WTC11 (cell line): Measurements from ENCODE around the gene OBSCN.

Experiments used
- CTCF ChIP-seq: fragments of 200-600 bp; IDR thresholded peaks from 2 replicates; pipeline ENCODE4 v1.8.0; 2022; ENCODE audit warnings: antibody characterized with exemption
- E2F1 ChIP-seq: sonication (generic); formaldehyde crosslinking; IDR thresholded peaks from 2 replicates; pipeline ENCODE4 v1.8.0; 2022; ENCODE audit warnings: mild to moderate bottlenecking, missing genetic modification reagents
- FOXJ3 ChIP-seq: sonication (generic); formaldehyde crosslinking; IDR thresholded peaks from 2 replicates; pipeline ENCODE4 v1.9.0; 2021; ENCODE audit warnings: missing genetic modification reagents, mild to moderate bottlenecking, borderline replicate concordance
- FOXP1 ChIP-seq: sonication (generic); formaldehyde crosslinking; IDR thresholded peaks from 2 replicates; pipeline ENCODE4 v1.8.0; 2022; ENCODE audit warnings: missing genetic modification reagents, mild to moderate bottlenecking, moderate library complexity, borderline replicate concordance
- MXD4 ChIP-seq: fragments of 250-450 bp; sonication (Bioruptor Pico); IDR thresholded peaks from 2 replicates; pipeline ENCODE4 v1.8.0; 2021; ENCODE audit warnings: mild to moderate bottlenecking, moderate library complexity, borderline replicate concordance
- NR2C2 ChIP-seq: sonication (generic); formaldehyde crosslinking; IDR thresholded peaks from 2 replicates; pipeline ENCODE4 v1.8.0; 2022; ENCODE audit warnings: mild to moderate bottlenecking, missing genetic modification reagents
- PRDM15 ChIP-seq: sonication (generic); formaldehyde crosslinking; IDR thresholded peaks from 2 replicates; pipeline ENCODE4 v1.8.0; 2022; ENCODE audit warnings: missing genetic modification reagents
- TCF7 ChIP-seq: sonication (generic); formaldehyde crosslinking; IDR thresholded peaks from 2 replicates; pipeline ENCODE4 v1.8.0; 2022; ENCODE audit warnings: mild to moderate bottlenecking, low read depth, missing genetic modification reagents, moderate library complexity
- USF2 ChIP-seq: sonication (generic); formaldehyde crosslinking; IDR thresholded peaks from 2 replicates; pipeline ENCODE4 v1.8.1; 2023; ENCODE audit warnings: mild to moderate bottlenecking, missing genetic modification reagents, moderate library complexity
- ZBTB43 ChIP-seq: sonication (generic); formaldehyde crosslinking; IDR thresholded peaks from 2 replicates; pipeline ENCODE4 v1.8.1; 2023; ENCODE audit warnings: mild to moderate bottlenecking, missing genetic modification reagents
- ZMAT4 ChIP-seq: fragments of 250-450 bp; sonication (Bioruptor Pico); IDR thresholded peaks from 2 replicates; pipeline ENCODE4 v1.9.0; 2021; ENCODE audit warnings: mild to moderate bottlenecking
- ZNF121 ChIP-seq: sonication (generic); formaldehyde crosslinking; IDR thresholded peaks from 2 replicates; pipeline ENCODE4 v1.8.0; 2023; ENCODE audit warnings: missing genetic modification reagents

- no peak for TF ChIP-seq USF2
- TF ChIP-seq ZNF121 = no peak
- TF ChIP-seq FOXJ3 (CRISPR knock-in tag) = no peak
- no peak for TF ChIP-seq ZBTB43 (CRISPR knock-in tag)
- TF ChIP-seq CTCF = no peak
- no peak for TF ChIP-seq MXD4 (CRISPR knock-in tag)
- TF ChIP-seq PRDM15 (CRISPR knock-in tag) = no peak
- no peak for TF ChIP-seq ZMAT4
- TF ChIP-seq TCF7 (CRISPR knock-in tag) = no peak
- no peak for TF ChIP-seq NR2C2 (CRISPR knock-in tag)
- no peak for TF ChIP-seq E2F1
- TF ChIP-seq FOXP1 (CRISPR knock-in tag) = no peak
Observed at GRCh38 chr1:228293393-228293792, 85.5 kb downstream of the OBSCN start.
